Activated naive CD4-positive, alpha-beta T cell treated with anti-CD3 and anti-CD28 coated beads for 36 hours (primary cell): ENCODE results near the gene CCM2. TPM values are rescaled to one million over a fixed set of nuclear protein-coding genes. Genes with fewer than 3 reads are reported as not detected.
"Not testable (repeated sequence)": the region's sequence is repeated elsewhere in the genome, so short reads cannot be mapped to it uniquely, and the experiment has no call there.

Experiments used
- CTCF ChIA-PET: fragments of 350-600 bp; sonication (Branson Sonifier 250); formaldehyde crosslinking; loops from one replicate; lab custom pipeline; 2021; ENCODE audit warnings: antibody characterized with exemption; lab: Charles Lee
- DNase-seq: peaks from one replicate; pipeline ENCODE4 v3.0.0-alpha.2; 2020
- H3K27ac Mint-ChIP-seq: one replicate; pipeline ENCODE4 v1.8.0; 2021; ENCODE audit warnings: mild to moderate bottlenecking, mixed read lengths
- H3K27me3 Mint-ChIP-seq: one replicate; pipeline ENCODE4 v1.8.0; 2021; ENCODE audit warnings: low read depth, mixed read lengths
- H3K36me3 Mint-ChIP-seq: one replicate; pipeline ENCODE4 v1.8.0; 2021; ENCODE audit warnings: low read depth, mixed read lengths
- H3K4me1 Mint-ChIP-seq: one replicate; pipeline ENCODE4 v1.8.0; 2021; ENCODE audit warnings: low read depth, mixed read lengths
- H3K4me3 Mint-ChIP-seq: one replicate; pipeline ENCODE4 v1.8.0; 2021; ENCODE audit warnings: mild to moderate bottlenecking, moderate library complexity, mixed read lengths
- H3K9me3 Mint-ChIP-seq: one replicate; pipeline ENCODE4 v1.8.0; 2021; ENCODE audit warnings: mixed read lengths
- intact Hi-C: fragments of 100-400 bp; cut with micrococcal nuclease; formaldehyde crosslinking; loops from one replicate; pipeline ENCODE4 v1.15.1; 2023
- total RNA-seq, 2 experiments: library from RNA; stranded (reverse); gene quantifications; one replicate each; pipeline ENCODE4 v1.2.3, GENCODE V29; 2021

Gene CCM2
- total RNA-seq, 2 experiments from 2014 or later, result 87.9 to 88.3 TPM

DNA sequence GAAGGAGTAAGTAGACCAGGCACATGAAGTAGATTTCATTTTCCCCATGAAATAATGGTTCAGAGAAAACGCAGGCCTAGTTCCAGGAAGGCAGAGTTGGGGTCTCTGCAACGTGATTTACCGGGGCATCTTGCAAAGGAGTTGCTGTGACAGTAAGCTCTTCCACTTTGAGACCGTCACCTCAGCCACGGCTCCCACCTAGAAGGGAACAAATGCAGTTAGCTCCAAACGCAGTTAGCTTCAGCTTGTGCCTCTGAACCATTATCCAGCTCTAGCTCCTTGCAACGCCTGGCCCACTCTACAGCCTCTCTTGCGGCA is 14.1 kb upstream of the CCM2 start:
- H3K27me3 Mint-ChIP-seq, result no peaks in the 10 kb centered on the region
- intact Hi-C loops, result loop anchor here (1.0 kb wide), 3 partner anchors 9 to 125 kb away; partner anchors contain the start of gene TBRG4
- peak overlapping the region; percentile 99 for H3K27ac Mint-ChIP-seq
- H3K4me1 Mint-ChIP-seq, result peaks cover 49% of the 10 kb centered on the region
- H3K4me3 Mint-ChIP-seq, result peak overlapping the region; percentile 99
- H3K9me3 Mint-ChIP-seq, result no peaks in the 10 kb centered on the region
- CTCF ChIA-PET, result interaction anchor here (0.6 to 2.6 kb wide), 5 partner anchors 12 to 126 kb away, joined by 4 to 13 read pairs (median 4); partner anchors contain the start of genes CCM2 and TBRG4
- no peak for DNase-seq
- peaks cover 55% of the 10 kb centered on the region for H3K36me3 Mint-ChIP-seq

DNA sequence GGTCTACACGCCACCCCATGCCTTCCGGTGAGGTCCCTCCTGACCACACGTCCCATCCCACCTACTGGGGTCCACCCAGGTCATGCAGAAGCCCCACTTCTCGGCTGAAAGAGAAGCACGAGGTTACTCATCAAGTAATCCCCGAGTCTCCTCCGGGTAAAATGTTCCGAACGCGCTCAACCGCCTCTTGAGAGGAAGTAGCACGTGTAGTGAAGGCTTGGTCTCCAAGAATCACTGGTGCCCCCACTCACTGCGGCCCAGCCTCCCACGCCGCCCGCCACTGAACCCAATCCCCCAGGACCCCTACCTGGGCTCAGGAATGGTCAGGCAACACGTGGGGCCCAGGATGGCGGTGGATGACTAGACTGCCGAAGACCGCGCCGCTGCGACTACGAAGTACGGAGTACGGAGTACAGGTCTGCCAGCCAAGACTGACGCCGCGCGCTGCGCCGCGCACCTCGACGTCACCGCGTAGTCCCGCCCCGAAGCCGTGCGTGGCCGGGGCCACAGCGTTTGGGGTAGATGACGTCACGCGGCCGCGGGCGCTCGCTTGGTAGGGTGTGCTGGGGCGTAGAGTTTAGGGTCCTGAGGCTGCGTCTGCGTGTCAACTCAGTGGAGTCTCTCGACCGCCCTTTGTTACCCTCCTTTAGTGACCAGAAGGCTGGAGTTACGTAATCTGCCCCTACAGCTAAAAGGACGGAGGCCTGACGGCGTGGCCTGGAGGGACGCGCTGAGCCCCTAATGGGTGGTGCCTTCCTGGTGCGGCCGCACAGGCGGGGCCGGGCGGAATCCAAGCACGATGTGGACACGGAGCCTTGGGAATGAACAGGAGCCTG is 13.6 kb upstream of the CCM2 start:
- intact Hi-C loops, result loop anchor here (1.0 kb wide), 3 partner anchors 9 to 125 kb away; partner anchors contain the start of gene TBRG4
- peak overlapping the region; percentile 99 for H3K27ac Mint-ChIP-seq
- H3K36me3 Mint-ChIP-seq, result peaks cover 53% of the 10 kb centered on the region
- H3K27me3 Mint-ChIP-seq, result no peaks in the 10 kb centered on the region
- peak overlapping the region; percentile 99 for H3K4me3 Mint-ChIP-seq
- peaks cover 43% of the 10 kb centered on the region for H3K4me1 Mint-ChIP-seq
- DNase-seq, result peak; percentile 96
- CTCF ChIA-PET, result interaction anchor here (0.6 to 2.6 kb wide), 6 partner anchors 11 to 125 kb away, joined by 4 to 13 read pairs (median 4); partner anchors contain the start of genes CCM2 and TBRG4
- no peaks in the 10 kb centered on the region for H3K9me3 Mint-ChIP-seq

DNA sequence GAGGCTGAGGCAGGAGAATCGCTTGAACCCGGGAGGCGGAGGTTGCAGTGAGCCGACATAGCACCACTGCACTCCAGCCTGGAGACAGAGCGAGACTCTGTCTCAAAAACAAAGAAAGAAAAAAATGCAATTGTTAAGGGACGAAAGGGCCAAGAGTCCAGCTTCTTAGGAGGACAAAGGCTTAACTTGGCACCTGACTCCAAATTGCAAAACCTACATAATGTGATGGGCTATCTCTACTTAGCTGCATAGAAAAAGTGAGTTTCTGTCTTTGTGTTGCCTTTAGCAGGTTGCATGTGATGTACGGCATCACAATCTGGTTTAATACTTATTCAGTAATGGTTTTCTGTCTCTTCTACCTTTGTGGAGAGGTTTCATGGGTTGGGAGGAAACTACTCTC is 12.5 kb upstream of the CCM2 start:
- Mint-ChIP-seq H3K9me3 (no peaks in the 10 kb centered on the region), H3K36me3 (peaks cover 43% of the 10 kb centered on the region), H3K27me3 (no peaks in the 10 kb centered on the region), H3K4me3 (peak overlapping the region; percentile 99), H3K4me1 (peaks cover 33% of the 10 kb centered on the region), H3K27ac (peak overlapping the region; percentile 99)
- DNase-seq, result no peak
- intact Hi-C loops, result no loop called here
- CTCF ChIA-PET, result interaction anchor here (0.8 kb wide), 1 partner anchor 10 kb away, joined by 3 read pairs; no protein-coding TSS in a partner anchor

DNA sequence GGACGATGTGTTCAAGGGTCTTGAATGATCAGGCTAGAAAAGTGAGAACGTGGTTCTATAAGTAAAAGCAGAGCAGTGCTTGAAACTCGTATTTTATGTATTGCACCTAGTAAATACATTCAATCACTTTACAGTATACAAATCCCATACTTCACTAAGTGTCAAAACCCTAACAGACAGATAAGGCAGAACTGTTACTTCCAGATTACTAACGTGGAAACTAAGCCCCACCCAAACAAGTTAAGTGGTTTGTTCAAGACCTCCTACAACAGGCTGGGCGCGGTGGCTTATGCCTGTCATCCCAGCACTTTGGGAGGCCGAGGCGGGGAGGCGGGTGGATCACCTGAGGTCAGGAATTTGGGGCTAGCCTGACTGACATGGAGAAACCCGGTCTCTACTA is 12.0 kb upstream of the CCM2 start:
- no peak for DNase-seq
- intact Hi-C loops, result no loop called here
- H3K4me1 Mint-ChIP-seq, result peaks cover 29% of the 10 kb centered on the region
- H3K36me3 Mint-ChIP-seq, result peaks cover 38% of the 10 kb centered on the region
- H3K9me3 Mint-ChIP-seq, result no peaks in the 10 kb centered on the region
- no peaks in the 10 kb centered on the region for H3K27me3 Mint-ChIP-seq
- H3K27ac Mint-ChIP-seq, result no peak overlapping the region
- CTCF ChIA-PET, result no interaction called here
- H3K4me3 Mint-ChIP-seq, result peak overlapping the region; percentile 99

DNA sequence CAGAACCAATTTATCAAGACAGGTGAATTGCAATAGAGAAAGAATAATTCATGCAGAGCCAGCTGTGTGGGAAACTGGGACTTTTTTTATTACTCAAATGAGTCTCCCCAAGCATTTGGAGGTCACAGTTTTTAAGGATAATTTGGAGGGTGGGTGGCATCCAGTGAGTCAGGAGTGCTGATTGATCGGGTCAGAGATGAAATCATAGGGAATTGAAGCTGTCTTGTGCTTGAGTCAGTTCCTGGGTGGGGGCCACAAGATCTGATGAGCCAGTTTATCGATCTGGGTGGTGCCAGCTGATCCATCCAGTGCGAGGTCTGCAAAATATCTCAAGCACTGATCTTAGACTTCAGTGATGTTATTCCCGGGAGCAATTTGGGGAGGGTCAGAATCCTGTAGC is 11.3 kb upstream of the CCM2 start:
- Mint-ChIP-seq H3K36me3 (peaks cover 31% of the 10 kb centered on the region), H3K27ac (no peak overlapping the region), H3K9me3 (no peaks in the 10 kb centered on the region), H3K4me3 (no peak overlapping the region), H3K4me1 (peaks cover 24% of the 10 kb centered on the region), H3K27me3 (no peaks in the 10 kb centered on the region)
- DNase-seq, result no peak
- CTCF ChIA-PET, result interaction anchor here (0.5 to 1.2 kb wide), 2 partner anchors 10 to 353 kb away, joined by 5 read pairs; no protein-coding TSS in a partner anchor
- intact Hi-C loops, result no loop called here

DNA sequence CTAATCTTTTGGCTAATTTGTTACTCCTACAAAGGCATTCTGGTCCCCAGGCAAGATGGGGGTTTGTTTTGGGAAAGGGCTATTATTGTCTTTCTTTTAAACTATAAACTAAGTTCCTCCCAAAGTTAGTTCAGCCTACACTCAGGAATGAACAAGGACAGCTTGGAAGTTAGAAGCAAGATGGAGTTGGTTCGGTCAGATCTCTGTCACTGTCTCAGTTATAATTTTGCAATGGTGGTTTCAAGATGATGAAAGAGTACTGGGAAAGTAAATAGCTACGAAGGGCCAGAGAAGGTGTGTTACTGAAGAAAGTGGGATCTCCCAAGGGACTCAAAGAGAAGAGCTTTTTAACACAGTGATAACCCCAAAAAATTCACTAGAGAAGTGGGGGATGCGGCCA is 10.9 kb upstream of the CCM2 start:
- H3K4me3 Mint-ChIP-seq, result no peak overlapping the region
- intact Hi-C loops, result no loop called here
- DNase-seq, result no peak
- H3K9me3 Mint-ChIP-seq, result no peaks in the 10 kb centered on the region
- H3K4me1 Mint-ChIP-seq, result peaks cover 22% of the 10 kb centered on the region
- H3K36me3 Mint-ChIP-seq, result peaks cover 27% of the 10 kb centered on the region
- CTCF ChIA-PET, result interaction anchor here (0.5 to 1.2 kb wide), 3 partner anchors 10 to 354 kb away, joined by 4 to 5 read pairs (median 5); partner anchors contain the start of gene MYO1G
- H3K27me3 Mint-ChIP-seq, result no peaks in the 10 kb centered on the region
- peak overlapping the region; percentile 51 for H3K27ac Mint-ChIP-seq

DNA sequence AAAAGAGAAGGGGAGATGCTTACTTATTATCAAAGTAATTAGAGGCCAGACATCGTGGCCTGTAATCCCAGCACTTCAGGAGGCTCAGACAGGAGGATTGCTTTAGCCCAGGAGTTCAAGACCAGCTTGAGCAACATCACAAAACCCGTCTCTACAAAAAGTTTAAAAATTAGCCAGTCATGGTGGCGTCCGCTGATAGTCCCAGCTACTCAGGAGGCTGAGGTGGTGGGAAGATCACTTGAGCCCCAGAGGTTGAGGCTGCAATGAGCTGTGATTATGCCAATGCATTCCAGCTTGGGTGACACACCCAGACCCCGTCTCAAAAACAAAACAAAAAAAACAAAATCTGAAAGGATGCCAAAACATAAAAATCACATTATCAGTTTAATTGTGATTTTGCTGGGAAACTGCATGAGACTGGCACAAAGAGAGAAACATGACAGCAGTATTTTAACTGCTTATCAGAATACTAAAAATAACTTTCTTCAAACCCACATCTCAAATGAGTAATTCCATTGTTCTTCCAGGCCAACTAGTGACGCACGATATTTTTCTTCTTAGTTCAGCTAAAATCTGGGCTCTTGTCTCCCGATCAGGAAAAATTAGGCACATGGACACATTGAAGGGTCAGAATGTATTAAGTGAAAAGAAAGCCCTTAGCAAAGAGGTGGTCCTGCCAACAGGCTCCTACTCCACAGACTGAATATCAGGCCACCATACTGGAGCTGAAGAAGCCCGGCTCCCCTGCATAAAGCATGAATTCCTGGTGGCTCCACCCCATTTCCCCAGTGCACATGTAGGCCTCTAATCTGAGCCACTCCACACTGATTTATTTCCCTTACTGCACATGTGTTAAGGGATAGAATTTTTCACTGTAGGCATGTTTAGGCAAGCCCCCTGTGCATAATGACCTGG is 9.6 kb upstream of the CCM2 start:
- H3K4me1 Mint-ChIP-seq, result peaks cover 32% of the 10 kb centered on the region
- no peaks in the 10 kb centered on the region for H3K27me3 Mint-ChIP-seq
- intact Hi-C loops, result no loop called here
- no peak overlapping the region for H3K27ac Mint-ChIP-seq
- CTCF ChIA-PET, result interaction anchor here (1.0 to 1.1 kb wide), 2 partner anchors 9 to 11 kb away, joined by 3 to 4 read pairs; partner anchors contain the start of gene MYO1G
- no peaks in the 10 kb centered on the region for H3K9me3 Mint-ChIP-seq
- no peak overlapping the region for H3K4me3 Mint-ChIP-seq
- H3K36me3 Mint-ChIP-seq, result peaks cover 14% of the 10 kb centered on the region
- no peak for DNase-seq

DNA sequence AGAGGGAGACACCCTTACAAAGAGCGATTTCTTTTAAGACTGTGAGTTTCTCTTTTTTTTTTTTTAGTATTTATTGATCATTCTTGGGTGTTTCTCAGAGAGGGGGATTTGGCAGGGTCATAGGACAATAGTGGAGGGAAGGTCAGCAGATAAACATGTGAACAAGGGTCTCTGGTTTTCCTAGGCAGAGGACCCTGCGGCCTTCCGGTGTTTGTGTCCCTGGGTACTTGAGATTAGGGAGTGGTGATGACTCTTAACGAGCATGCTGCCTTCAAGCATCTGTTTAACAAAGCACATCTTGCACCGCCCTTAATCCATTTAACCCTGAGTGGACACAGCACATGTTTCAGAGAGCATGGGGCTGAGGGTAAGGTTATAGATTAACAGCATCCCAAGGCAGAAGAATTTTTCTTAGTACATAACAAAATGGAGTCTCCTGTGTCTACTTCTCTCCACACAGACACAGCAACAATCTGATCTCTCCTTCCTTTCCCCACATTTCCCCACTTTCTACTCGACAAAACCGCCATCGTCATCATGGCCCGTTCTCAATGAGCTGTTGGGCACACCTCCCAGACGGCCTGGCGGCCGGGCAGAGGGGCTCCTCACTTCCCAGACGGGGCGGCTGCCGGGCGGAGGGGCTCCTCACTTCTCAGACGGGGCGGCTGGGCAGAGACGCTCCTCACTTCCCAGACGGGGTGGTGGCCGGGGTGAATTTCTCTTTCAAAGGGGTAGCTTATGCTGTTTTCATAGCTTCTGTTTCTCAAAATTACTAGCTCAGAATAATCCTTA is 7.8 kb upstream of the CCM2 start:
- H3K36me3 Mint-ChIP-seq, H3K27ac Mint-ChIP-seq, H3K27me3 Mint-ChIP-seq, H3K9me3 Mint-ChIP-seq, intact Hi-C loops, DNase-seq, H3K4me3 Mint-ChIP-seq: not testable (repeated sequence)
- H3K4me1 Mint-ChIP-seq, result peaks cover 42% of the 10 kb centered on the region
- CTCF ChIA-PET, result interaction anchor here (0.6 kb wide), 1 partner anchor 320 kb away, joined by 3 read pairs; no protein-coding TSS in a partner anchor

DNA sequence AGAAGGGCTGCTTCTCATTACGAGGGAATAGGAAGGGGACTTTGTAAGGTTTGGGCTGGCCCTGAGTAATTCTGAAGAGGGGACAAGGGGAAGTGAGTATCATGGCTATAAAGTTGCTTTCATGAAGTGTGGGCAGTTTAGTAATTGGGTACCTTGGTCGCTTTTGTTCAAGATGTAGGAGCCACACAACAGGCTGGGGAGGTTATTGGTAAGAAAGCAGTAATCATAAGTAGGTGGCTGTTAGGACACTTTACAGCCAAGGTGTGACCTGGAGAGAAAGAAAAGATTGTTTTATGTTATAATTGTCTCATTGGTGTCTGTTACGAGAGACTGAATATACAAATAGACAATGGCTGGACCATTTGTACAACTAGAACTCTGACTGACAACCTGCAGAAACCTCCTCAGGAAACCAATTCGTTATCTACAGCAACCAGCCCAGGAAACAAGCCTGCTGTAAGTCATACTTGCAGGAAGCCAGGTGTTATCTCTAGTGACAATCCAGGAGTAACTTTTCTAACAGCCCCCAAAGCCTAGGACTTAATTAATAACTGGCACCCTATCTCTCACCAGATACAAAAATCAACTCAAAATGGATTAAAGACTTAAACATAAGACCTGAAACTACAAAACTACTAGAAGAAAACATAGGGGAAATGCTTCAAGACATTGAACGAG is 5.0 kb upstream of the CCM2 start:
- DNase-seq, result no peak
- no peaks in the 10 kb centered on the region for H3K9me3 Mint-ChIP-seq
- peak overlapping the region; percentile 10 for H3K4me3 Mint-ChIP-seq
- peak overlapping the region; percentile 64 for H3K27ac Mint-ChIP-seq
- no peaks in the 10 kb centered on the region for H3K36me3 Mint-ChIP-seq
- intact Hi-C loops, result no loop called here
- H3K4me1 Mint-ChIP-seq, result peaks cover 30% of the 10 kb centered on the region
- CTCF ChIA-PET, result interaction anchor here (2.2 kb wide), 1 partner anchor 137 kb away, joined by 7 read pairs; no protein-coding TSS in a partner anchor
- H3K27me3 Mint-ChIP-seq, result no peaks in the 10 kb centered on the region

DNA sequence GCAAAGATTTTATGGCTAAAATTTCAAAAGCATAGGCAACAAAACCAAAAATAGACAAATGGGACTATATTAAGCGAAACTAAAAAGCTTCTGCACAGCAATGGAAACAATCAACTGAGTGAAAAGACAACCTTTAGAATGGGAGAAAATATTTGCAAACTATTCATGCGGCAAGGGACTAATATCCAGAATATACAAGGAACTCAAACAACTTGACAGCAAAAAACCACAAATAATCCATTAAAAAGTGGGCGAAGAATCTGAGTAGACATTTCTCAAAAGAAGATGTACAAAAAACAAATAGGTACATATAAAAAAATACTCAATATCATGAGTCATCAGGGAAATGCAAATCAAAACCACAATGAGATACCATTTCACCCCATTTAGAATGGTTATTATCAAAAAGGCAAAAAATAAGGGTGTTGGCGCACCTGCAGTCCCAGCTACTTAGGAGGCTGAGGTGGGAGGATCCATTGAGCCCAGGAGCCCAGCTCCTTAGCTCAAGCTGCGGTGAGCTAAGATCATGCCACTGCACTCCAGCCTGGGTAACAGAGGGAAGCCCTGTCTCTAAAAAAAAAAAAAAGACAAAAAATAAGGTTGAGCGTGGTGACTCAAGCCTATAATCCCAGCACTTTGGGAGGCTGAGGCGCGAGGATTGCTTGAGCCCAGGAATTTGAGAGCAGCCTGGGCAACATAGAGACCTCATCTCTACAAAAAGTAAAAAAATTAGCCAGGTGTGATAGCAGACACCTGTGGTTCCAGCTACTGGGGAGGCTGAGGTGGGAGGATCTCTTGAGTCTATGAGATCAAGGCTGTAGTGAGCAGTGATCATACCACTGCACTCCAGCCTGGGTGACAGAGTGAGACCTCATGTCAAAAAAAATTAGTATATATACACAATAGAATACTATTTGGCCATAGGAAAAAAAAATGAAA is 4.2 kb upstream of the CCM2 start:
- H3K36me3 Mint-ChIP-seq, result no peaks in the 10 kb centered on the region
- peaks cover 30% of the 10 kb centered on the region for H3K4me1 Mint-ChIP-seq
- H3K4me3 Mint-ChIP-seq, result peak overlapping the region; percentile 10
- no peaks in the 10 kb centered on the region for H3K9me3 Mint-ChIP-seq
- intact Hi-C loops, result no loop called here
- H3K27ac Mint-ChIP-seq, result peak overlapping the region; percentile 64
- CTCF ChIA-PET, result interaction anchor here (0.8 to 2.2 kb wide), 4 partner anchors 15 to 140 kb away, joined by 3 to 9 read pairs (median 5); no protein-coding TSS in a partner anchor
- no peaks in the 10 kb centered on the region for H3K27me3 Mint-ChIP-seq
- DNase-seq, result no peak
